Stimulated activated CD4-positive, alpha-beta T cell treated with anti-CD3 and anti-CD28 coated beads, Interleukin-2, amount 100 ng/mL, for 24 hours (primary cell): ENCODE results near the gene DLX1.
"Not testable (repeated sequence)": the region's sequence is repeated elsewhere in the genome, so short reads cannot be mapped to it uniquely, and the experiment has no call there.

Experiments
- DNase-seq, 2 donors: peaks; one replicate each; pipeline ENCODE4 v3.0.0-alpha.2; 2020

DLX1 gene

DNA sequence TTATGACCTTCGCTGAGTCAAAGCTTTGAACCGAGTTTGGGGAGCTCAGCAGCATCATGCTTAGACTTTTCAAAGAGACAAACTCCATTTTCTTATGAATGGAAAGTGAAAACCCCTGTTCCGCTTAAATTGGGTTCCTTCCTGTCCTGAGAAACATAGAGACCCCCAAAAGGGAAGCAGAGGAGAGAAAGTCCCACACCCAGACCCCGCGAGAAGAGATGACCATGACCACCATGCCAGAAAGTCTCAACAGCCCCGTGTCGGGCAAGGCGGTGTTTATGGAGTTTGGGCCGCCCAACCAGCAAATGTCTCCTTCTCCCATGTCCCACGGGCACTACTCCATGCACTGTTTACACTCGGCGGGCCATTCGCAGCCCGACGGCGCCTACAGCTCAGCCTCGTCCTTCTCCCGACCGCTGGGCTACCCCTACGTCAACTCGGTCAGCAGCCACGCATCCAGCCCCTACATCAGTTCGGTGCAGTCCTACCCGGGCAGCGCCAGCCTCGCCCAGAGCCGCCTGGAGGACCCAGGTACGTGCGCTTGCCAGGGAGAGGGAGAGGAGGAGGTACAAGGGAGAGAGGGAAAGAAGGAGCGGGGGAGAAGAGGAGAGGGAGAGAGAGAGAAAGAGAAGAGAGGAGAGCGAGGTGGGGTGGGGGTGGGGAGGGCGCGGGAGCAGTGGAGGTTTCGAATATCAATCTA lies at the start of gene DLX1:
TSS of gene DLX1 (plus strand) at position 48 of the 700 bp plus-strand sequence. CDS start at position 219, 171 bp downstream.
- no peak for DNase-seq

DNA sequence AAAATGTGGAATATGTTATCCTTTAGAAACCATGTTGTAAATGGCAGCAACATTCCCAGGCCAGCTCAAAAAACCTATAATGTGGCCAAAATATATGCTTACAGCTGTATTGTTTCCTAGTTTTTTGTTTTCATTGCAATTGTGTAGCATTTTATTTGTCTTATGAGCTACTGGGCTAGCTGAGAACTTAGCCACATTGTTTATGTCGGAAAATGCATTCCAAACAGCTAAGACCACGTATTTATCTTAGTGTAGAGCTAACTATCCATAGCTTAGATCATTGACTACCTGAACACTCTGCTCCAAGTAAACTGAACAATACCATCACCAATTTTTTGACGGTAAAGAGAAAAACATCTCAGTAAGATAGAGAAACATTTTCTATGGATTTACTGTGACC lies 47.2 kb upstream of the DLX1 start:
- DNase-seq, result no peak

DNA sequence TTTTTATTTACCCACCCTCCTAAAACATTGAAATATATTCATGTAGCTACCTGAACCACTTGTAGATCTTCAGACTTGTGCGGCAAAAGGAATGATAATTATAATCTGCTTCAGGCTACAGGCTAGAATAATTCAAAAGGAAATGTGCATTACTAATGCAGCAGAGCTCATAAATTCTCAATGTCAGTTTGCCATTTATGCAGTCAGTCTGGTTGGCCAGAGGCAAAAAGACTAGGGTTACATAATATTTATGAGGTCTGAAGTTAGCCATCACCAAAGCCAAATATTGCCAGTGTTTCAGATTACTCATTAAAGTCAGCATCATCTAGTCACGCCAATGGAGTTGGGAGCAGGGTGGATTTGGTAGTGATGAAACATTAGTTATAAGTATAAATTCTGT lies 46.7 kb upstream of the DLX1 start:
- no peak for DNase-seq

DNA sequence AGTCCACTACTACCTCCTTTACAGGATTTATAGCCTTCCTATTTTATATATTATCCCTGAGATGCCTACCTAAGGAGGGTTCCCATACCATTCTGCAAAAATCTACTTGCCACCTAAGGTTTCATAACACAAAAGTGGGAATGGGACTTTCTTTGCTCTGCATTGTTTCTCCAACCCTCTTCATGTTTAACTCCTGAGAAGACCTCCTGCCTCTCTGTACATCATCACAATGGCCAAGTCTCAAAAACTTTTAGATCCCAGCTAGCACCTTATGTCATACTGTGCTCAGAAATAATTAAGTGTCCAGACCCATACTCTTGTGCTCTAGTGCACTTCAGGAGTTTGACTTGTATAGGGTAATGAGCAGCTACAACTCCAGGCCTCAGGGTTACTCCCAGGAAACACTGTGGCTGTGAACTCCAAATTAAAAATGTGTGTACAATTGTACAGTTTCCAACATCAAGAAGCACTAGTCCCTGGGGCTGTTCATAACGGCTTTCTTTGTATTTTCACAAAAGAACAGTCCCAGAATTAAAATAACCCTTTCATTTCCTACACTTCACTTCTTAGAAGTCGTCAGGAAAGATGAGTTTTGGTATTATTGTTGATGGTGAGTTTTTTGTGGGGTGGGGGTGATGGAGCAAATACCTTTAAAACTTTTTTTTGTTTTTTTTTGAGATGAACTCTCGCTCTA lies 46.1 kb upstream of the DLX1 start:
- DNase-seq, result no peak

DNA sequence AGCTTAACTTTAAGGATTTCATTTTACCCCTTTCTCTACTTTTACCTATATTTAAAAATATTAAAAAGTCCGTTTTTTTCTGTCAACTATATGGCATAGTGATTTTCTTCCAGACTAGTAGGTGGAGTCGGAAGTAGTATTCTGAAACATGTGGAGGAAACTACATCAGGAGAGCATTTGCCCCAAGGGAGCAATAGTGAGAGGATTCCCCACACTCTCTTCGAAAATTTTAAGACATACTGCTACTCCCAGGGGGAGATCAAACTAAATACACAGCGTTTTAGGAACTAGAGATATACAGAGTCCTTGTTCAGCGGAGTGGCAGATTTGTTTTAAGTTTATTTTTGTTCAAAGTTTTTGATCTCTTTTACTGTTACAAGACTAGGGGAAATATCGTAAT lies 45.0 kb upstream of the DLX1 start:
- no peak for DNase-seq

DNA sequence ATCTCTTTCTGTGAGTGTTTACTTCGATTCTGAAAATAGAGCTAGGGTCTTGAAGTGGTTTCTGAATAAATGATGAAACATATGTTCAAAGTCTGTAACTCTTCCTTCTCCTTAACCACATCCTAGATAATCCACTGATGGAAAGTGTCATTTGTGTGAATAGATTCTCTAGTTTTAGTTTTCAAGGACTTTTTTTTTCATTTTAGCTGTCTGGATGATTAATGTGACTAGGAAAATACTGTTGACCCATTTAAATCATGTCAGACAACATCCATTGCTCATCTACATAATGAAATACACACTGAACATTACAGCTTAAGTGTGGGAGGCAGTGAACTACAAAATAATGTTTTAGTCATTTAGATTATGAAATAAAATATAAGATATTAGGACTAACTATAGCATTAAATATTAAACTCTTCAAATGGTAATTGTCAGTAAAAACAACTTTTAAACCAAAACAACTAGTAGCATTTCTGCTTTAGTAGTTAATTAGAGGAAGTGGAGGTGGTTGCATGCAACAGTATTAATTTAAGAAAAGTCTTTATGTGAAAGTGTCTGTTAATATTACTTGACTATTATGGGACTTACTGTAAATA lies 39.1 kb upstream of the DLX1 start:
- DNase-seq, result no peak

DNA sequence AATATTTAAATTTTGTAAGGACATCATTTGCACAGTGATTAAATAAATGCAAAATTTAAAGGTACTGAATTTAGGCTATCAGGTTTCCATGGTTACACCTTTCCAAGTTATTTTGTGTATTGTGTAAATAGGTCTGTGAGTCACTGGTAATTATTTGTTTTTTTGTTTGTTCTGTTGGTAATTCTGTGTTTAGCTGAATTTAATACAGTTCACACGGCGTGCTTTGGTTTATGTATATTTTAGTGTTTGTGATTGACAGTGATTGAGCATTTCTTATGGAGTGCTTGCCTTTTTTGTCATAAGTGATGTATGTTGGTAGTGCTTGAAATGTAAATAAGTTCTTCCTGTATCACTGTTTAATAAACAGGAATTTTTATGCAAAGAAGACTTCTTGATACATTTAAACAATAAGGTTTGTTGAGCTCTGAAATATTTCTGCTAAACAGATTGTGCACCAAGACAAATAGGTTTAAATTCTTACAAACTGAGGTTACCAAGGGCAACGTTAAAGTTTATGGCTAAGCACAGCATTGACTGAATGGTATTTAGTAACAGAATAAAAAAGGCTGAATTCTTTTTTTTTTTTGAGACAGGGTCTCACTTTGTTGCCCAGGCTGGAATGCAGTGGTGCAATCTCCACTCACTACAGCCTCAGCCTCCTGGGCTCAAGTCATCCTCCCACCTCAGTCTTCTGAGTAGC lies 38.3 kb upstream of the DLX1 start:
- no peak for DNase-seq

DNA sequence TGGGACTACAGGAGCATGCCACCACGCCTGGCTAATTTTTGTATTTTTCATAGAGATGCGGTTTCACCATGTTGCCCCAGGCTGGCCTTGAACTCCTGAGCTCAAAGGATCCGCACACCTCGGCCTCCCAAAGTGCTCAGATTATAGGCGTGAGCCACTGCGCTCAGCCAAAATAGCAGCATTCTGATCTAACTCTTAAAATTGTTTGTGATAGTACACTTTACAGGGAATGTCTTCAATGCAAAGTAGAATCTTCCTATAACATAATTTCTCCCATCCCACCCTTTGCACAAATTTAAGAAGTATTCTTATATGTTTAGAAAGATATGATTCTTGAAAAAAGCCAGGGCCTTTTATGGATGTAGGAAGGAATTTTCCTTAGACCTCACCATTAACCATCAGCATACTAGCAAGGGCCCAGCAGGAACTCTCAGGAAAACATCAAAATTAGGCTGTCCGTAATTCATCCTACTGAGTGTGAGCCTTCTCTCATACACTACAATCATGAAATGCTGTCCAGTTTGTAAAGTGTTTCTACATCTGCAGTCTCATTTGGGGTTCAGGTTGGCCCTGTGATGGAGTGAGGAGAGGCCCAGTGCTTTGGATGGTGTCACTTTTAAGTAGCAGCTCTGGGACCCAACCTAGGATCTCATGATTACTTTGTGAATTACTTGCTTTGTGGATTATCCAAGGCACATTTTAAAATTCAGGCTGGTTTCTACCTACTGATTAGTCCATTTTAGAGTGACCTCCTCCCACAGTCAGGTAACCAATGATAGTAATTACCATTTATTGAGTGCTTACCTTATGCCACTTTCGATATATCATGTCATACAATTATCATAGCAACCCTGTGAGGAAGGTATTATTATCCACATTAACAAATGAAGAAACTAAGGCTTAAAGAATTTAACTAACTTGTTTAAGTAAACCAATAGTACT lies 37.5 kb upstream of the DLX1 start:
- no peak for DNase-seq

DNA sequence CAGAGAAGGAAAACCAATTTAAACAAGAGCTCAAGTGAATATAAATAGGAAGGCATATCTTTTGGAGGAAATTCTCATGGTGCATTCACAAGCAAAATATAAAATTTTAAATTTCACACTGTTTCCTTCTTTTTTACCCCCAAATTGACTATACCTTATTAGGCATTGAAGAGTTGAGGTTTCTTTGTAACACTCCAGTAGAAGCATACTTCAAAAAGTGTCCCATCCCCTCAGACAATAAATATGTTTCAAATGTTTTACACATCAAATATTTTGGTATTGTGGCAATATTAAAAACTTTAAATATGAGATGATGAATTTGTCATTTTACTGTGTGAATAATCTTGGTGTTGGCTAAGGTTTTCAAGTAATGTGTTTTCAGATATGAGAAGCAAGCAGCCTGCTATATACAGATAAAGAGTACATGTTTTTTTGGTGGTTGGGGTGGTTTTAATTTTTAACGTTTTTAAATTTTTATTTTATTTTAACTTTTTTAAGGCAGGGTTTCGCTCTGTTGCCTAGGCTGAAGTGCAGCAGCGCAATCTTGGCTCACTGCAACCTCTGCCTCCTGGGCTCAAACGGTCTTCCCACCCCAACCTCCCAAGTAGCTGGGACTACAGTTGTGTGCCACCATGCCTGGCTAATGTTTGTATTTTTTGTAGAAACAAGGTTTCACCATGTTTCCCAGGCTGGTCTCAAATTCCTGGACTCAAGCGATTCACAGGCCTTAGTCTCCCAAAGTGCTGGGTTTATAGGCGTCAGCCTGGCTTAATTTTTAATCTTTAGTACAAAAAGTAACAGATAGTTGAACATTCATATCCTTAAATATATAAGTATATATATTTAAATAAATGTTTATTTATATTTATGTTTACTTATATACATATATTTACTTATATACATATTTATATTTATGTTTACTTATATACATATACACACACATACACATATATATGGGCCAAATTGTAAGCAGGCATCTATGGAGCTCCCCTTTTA lies 36.5 kb upstream of the DLX1 start:
- no peak for DNase-seq

DNA sequence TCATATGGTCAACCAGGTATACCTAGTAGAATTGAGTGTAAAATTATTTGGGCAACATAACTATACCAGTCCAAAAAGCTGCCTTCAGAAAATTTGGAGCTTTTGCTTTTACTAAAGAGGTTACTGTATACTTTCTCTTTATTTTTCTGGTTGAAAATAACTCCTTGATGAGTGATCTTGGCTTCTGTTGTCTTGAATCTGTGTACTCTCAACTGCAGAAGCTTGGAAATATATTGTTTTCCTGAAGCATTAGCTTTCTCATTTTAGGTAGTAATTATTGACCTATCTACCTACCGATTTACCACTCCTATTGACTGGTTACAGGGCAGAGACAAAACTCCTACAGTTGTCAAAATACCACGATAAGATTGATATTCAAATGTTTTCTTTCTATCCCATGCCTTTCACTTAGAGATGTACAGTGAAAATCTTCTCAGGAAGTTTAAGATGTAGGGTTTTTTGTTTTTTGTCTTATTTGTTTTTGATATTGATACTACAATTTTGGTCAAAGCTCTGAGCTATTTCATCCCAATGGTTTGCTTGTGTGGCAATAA lies 35.7 kb upstream of the DLX1 start:
- no peak for DNase-seq

DNA sequence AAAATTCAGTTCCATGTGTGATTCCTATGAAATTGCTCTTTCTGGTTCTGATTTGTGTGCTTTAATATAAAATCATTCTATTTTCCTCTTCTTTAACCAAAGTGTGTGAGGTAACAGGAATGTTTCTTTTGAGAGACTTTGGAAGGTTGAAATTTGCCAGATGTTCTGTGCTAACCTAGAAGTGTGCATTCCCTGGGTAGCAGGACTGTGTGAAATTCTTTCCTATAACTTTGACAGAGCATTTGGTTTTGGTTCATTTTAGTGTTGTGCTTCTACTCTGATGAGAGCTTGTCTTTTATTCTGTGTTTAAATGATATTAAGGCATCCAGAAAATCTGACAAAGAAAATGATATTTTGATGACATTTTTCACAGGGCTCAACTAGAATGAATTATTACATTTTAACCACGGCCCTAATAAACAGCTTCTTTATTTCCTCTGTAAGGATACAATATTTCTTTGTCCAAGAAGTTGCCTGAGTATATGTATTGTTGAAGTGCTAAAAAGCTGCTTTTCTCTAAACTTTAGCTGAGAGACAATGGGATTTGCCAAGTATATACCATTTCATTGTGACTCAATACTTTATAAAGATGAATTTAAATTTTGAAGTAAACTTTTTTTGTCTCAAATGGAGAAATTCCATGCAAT lies 34.7 kb upstream of the DLX1 start:
- DNase-seq, result no peak

DNA sequence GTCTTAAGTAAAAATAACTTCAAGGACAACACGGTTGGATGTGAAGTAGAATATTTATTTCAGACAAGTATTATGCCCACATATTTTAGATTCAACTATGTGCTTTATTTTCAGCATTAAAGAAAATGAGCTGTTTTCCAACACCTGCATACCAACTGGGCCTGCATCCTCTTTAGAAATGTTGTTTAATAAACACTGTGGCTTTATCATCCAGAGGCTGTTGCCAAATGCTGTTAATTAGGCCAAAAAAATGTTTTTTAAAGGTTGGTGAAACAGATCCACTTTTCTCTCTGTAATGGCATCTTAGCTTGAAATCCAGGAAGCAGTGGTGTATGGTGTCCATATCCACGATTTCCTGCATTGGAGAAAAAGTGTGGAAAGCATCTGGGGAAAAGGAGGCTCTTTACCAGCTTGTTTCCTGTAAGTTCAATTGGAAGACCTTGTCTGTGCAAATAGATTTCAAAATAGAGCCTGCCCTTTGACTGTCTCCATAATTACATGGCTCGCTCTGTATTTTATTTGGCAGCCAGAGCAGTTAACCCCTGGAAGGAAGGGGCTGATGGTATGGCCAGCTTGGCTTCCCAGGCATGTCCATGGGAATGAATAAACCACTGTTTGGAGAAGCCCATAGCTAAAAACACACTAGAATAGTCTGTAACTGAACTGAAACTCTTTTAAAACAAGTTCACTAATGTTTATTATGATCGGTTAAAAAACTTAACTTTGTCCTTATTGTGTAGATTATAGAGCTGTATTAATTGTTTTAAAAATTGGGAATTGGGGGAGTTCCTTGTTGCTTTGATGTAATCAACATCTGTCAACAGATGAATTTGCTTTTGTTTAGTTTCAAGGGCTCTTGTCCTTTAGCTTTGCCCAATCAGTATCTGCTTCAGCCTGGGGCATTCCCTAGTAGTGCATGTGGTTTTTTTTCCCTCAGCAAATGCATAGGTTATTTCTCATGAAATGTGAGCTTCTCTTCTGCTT lies 33.0 kb upstream of the DLX1 start:
- DNase-seq, result no peak

DNA sequence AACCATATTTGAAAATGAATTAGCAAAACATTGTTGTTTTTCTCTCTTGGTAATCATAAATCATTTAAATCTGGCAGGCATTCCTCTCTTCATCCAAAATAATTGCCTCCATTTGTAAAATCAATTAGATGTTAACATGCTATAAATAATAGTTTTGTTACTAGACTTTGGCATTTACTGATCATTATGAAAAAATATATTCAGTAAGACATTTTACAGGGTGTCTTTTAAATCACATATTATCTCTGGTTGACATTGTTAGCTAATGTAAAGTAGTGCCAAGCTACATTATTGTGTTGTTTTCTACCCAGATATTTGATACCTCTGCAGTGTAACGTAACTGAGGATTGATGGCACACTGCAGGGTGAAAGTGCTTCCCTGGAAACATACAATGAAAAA lies 31.8 kb upstream of the DLX1 start:
- no peak for DNase-seq

DNA sequence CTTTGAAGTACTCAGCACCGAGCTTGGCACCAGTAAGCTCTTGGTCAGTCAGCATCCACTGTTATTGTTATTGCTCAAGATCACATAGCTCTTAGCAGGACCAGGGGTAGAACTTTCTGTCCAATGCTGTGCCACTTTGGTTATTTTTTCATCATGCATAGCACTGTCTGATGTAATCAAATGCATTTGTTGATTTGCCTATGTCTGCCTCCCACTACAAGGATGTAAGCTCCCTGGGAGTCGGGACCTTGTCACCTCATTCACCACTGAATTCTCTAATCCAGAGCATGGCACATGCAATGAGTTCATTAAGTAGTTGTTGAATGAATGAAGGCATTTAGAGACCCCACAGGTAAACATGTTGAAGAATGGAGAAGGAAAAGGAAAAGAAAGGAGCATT lies 29.0 kb upstream of the DLX1 start:
- no peak for DNase-seq

DNA sequence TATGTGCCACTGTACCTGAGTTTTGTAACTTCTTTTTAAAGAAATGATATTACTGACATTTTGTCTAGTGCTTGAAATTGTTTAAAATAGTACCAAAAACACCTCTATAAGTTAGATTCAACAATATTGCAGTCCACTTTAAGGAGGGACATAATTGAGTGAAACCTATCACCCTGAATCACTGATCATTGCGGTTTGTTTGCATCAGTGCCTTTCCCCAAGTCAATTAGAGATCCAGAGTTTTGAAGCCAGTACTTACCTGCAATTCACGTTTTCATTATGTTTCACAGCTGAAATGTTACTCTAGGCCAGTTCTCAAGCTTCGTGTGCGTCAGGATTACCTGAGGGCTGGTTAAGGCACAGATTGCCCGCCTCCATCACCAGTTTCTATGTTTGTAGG lies 26.6 kb upstream of the DLX1 start:
- DNase-seq, result no peak

DNA sequence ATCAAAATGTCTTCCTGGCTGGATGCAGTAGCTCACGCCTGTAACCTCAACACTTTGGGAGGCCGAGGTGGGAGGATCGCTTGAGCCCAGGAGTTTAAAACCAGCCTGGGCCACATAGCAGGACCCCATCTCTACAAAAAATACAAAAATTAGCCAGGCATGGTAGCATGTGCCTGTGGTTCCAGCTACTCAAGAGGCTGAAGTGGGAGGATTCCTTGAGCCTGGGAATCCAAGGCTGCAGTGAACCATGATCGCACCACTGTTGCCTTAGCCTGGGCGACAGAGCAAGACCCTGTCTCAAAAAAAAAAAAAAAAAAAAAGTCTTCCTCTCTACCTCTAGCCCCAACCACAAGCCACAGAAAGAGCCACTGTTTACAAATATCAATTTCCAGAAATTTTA lies 25.2 kb upstream of the DLX1 start:
- DNase-seq, result not testable (repeated sequence)

DNA sequence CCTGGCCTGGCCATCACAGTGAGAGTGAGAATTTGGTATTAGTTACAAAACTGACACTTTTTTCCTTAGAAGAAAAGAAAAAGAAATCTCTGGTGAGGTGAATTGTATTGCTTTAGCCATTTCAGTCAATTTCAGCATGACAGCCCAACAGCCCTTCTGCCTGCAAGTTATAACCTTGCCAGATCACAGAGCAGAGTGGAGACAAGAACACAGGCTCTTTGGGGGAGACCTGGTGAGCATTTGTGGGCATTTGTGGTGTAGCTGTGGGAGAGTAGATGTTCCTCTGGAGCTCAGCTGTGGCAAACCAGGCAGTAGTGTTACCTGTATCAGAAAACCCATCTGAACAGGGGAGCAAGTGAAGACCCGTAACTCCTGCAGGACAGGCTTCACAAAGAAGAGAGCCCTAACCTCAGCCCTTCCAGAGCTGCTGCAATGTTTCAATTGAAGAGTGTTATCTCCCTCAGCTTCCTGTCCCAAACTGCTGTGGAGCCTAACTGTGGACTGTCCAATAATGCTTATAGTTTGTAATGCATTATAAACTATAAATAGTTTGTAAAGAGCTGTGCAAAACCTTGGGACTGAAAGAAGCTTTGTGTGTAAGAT lies 22.8 kb upstream of the DLX1 start:
- DNase-seq, result no peak

DNA sequence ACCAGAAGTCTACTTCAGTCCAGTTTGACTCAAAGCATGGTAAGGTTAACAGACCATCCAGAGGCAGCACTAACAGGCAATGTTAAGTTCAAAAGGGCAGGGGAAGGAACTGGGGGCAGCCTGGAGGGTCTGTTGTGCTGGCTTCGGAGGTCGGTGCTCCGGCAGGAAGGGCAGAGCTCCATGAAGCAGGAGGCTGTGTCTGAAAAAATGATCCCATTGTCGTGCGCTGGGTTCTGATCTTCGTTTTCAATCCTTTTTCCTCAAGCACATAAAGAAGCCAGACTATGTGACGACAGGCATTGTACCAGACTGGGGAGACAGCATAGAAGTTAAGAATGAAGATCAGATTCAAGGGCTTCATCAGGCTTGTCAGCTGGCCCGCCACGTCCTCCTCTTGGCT lies 21.9 kb upstream of the DLX1 start:
- DNase-seq, result no peak

DNA sequence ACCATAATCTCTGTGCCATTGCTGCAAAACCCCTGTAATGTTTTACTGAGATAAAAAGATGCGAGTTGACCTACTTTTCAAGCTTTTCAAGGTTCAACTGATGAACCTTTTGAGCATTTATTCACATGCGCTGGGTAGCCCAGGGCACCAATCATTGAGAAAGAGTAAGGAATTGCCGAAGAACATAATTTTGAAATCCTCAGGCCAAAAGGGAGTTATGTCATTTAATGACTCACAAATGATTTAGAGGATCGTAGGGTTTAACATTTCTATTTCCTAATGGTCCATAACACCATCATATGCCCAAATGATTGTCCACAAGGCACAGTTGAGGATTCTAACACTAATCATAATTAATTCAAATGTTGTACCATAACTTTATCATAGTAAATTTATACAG lies 20.2 kb upstream of the DLX1 start:
- DNase-seq, result no peak
